OCI-LY1 (cell line): ENCODE data around the gene ZCCHC7.

Experiments used
- H2AFZ ChIP-seq: fragments of 200-600 bp; sonication (generic), shearing (Covaris generic); 2 replicates; pipeline ENCODE4 v1.6.0; 2014; ENCODE audit warnings: antibody characterized with exemption, mild to moderate bottlenecking, low read length
- H3F3A ChIP-seq: fragments of 200-600 bp; sonication (generic), shearing (Covaris generic); 2 replicates; pipeline ENCODE4 v1.6.0; 2014; ENCODE audit warnings: mild to moderate bottlenecking, antibody characterized with exemption, low read length, moderate library complexity; ENCODE audit not compliant: insufficient read depth
- H3K27ac ChIP-seq: fragments of 200-600 bp; sonication (generic); 2 replicates; pipeline ENCODE4 v1.5.1; 2014; ENCODE audit warnings: low read length, mixed run types, mild to moderate bottlenecking, low read depth; ENCODE audit not compliant: poor library complexity, severe bottlenecking
- H3K27me3 ChIP-seq: fragments of 200-600 bp; sonication (generic); 2 replicates; pipeline ENCODE4 v1.6.0; 2014; ENCODE audit warnings: antibody characterized with exemption, mild to moderate bottlenecking, low read length, moderate library complexity; ENCODE audit not compliant: insufficient read depth
- H3K36me3 ChIP-seq: fragments of 200-600 bp; sonication (generic); 2 replicates; pipeline ENCODE4 v1.6.1; 2014; ENCODE audit warnings: mild to moderate bottlenecking, antibody characterized with exemption, low read length, moderate library complexity, mixed read lengths; ENCODE audit not compliant: insufficient read depth
- H3K4me1 ChIP-seq: fragments of 200-600 bp; sonication (generic); 2 replicates; pipeline ENCODE4 v1.5.1; 2014; ENCODE audit warnings: mild to moderate bottlenecking, low read length, moderate library complexity; ENCODE audit not compliant: insufficient read depth, severe bottlenecking
- H3K4me2 ChIP-seq: fragments of 200-600 bp; sonication (generic), shearing (Covaris generic); 2 replicates; pipeline ENCODE4 v1.6.1; 2014; ENCODE audit warnings: low read length
- H3K4me3 ChIP-seq: fragments of 200-600 bp; sonication (generic); 2 replicates; pipeline ENCODE4 v1.5.1; 2014; ENCODE audit warnings: low read length, low read depth, mild to moderate bottlenecking, mixed read lengths; ENCODE audit not compliant: poor library complexity, severe bottlenecking
- H3K79me2 ChIP-seq: fragments of 200-600 bp; shearing (Covaris generic); 2 replicates; pipeline ENCODE4 v1.6.1; 2016; ENCODE audit warnings: mixed run types, low read length, mixed read lengths; ENCODE audit not compliant: insufficient read depth
- H3K9ac ChIP-seq: fragments of 200-600 bp; sonication (generic), shearing (Covaris generic); 2 replicates; pipeline ENCODE4 v1.6.1; 2014; ENCODE audit warnings: mild to moderate bottlenecking, low read length, mixed read lengths
- H3K9me2 ChIP-seq: fragments of 200-600 bp; sonication (generic), shearing (Covaris generic); 2 replicates; pipeline ENCODE4 v1.6.1; 2014; ENCODE audit warnings: low read depth, mild to moderate bottlenecking, low read length, mixed read lengths
- H3K9me3 ChIP-seq: fragments of 200-600 bp; shearing (Covaris generic); 2 replicates; pipeline ENCODE4 v1.6.1; 2014; ENCODE audit warnings: low read length, mixed read lengths
- H4K20me1 ChIP-seq: fragments of 200-600 bp; sonication (generic), shearing (Covaris generic); 2 replicates; pipeline ENCODE4 v1.6.0; 2016; ENCODE audit warnings: mild to moderate bottlenecking, low read length; ENCODE audit not compliant: insufficient read depth
- CTCF ChIP-seq: fragments of 200-600 bp; sonication (generic), shearing (Covaris generic); IDR thresholded peaks from 2 replicates; pipeline ENCODE4 v1.5.1; 2017; ENCODE audit warnings: mild to moderate bottlenecking, antibody characterized with exemption, low read length, moderate library complexity, mixed read lengths
- EZH2 ChIP-seq: fragments of 200-600 bp; sonication (generic), shearing (Covaris generic); IDR thresholded peaks from 2 replicates; pipeline ENCODE4 v1.8.0; 2017; ENCODE audit warnings: borderline replicate concordance, mixed run types, mild to moderate bottlenecking, antibody characterized with exemption, low read length, moderate library complexity, mixed read lengths

Gene ZCCHC7

DNA sequence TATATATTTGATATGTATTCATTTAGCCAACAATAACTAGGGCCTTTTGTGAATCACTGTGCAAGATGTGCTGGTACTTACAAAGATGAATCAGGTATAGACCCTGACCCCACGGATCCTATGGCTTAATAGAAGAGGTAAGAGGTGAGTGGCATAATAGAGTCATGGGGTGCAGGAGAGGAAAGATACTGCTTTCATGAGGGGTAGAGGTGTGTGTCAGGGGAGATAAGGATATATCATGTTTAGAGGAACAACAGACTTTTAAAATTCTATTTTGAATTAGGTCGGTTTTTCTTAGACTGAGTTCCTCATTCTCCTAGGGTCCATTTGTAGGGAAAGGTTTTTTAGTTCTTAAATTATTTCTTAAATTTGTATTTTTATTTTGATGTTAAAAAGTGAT, 27.8 kb downstream of the ZCCHC7 start:
- Histone ChIP-seq H3K4me1 (peaks cover 66% of the 10 kb centered on the region), H4K20me1 (no peaks in the 10 kb centered on the region), H3K4me2 (peak overlapping the region; percentile 13; the same call in 1 of the 2 replicates), H3K79me2 (peaks cover 94% of the 10 kb centered on the region), H3F3A (0 out of 2 replicates have a peak, but pooled peaks cover under 1% of the 10 kb centered on the region), H3K9me2 (no peaks in the 10 kb centered on the region), H3K27ac (peak overlapping the region; percentile 19), H3K27me3 (no peaks in the 10 kb centered on the region), H3K4me3 (no peak overlapping the region), H3K36me3 (peaks cover 66% of the 10 kb centered on the region), H3K9ac (no peak overlapping the region), H3K9me3 (no peaks in the 10 kb centered on the region), H2AFZ (no peak overlapping the region)
- no peak for TF ChIP-seq CTCF
- TF ChIP-seq EZH2 = no peak

- H3K36me3 ChIP-seq = peaks cover 77% of the 10 kb centered on the region
- no peak overlapping the region for H3K27ac ChIP-seq
- H3K4me2 ChIP-seq = no peak overlapping the region
- peaks cover 51% of the 10 kb centered on the region for H3K4me1 ChIP-seq
- no peak overlapping the region for H3K9ac ChIP-seq
- no peak for TF ChIP-seq EZH2
- TF ChIP-seq CTCF = no peak
- H3K4me3 ChIP-seq = no peak overlapping the region
- H3K27me3 ChIP-seq = no peaks in the 10 kb centered on the region
- peaks cover 94% of the 10 kb centered on the region for H3K79me2 ChIP-seq
- no peaks in the 10 kb centered on the region for H3K9me3 ChIP-seq
- no peaks in the 10 kb centered on the region for H3F3A ChIP-seq
- no peaks in the 10 kb centered on the region for H3K9me2 ChIP-seq
- H2AFZ ChIP-seq = no peak overlapping the region
- no peaks in the 10 kb centered on the region for H4K20me1 ChIP-seq
Observed at GRCh38 chr9:37149666-37150308, 29.4 kb downstream of the ZCCHC7 start.

DNA sequence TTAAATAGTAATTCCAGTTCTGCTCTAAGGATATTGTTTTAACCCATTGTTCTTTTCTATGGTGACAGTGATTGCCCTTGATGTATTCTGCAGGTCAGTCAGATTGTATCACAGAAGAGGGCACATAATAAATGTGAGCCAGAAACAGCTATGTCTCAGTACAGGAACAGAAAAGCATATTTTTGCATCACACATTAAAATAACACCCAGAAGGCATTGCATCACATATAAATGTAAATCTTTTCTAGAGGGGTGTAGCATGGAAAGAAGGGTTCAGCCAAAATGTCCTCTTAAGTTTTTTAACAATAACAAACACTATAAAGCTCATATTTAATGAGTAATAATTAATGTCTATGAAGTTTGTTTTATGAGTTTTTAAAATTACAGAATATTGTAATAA, 30.0 kb downstream of the ZCCHC7 start:
- TF ChIP-seq CTCF (no peak), EZH2 (no peak)
- Histone ChIP-seq H3K9me2 (no peaks in the 10 kb centered on the region), H3K27me3 (no peaks in the 10 kb centered on the region), H3K27ac (no peak overlapping the region), H3K36me3 (peaks cover 78% of the 10 kb centered on the region), H3K4me1 (peaks cover 45% of the 10 kb centered on the region), H3K4me3 (no peak overlapping the region), H3K9me3 (no peaks in the 10 kb centered on the region), H3K79me2 (peaks cover 94% of the 10 kb centered on the region), H3K9ac (no peak overlapping the region), H3K4me2 (no peak overlapping the region), H3F3A (no peaks in the 10 kb centered on the region), H4K20me1 (no peaks in the 10 kb centered on the region), H2AFZ (no peak overlapping the region)
